HG02852 (cell line): ENCODE data around the gene C1orf116.

ENCODE experiments used
- ATAC-seq: cut with Tn5 transposase; IDR thresholded peaks from one replicate; pipeline ENCODE4 v1.9.1; 2021; ENCODE audit warnings: mild to moderate bottlenecking, moderate library complexity; ENCODE audit not compliant: unreplicated experiment

C1orf116 gene

GRCh38 chr1:207001492-207002245 is 30.9 kb downstream of the C1orf116 start:
- ATAC-seq = no peak

- no peak for ATAC-seq
Observed at GRCh38 chr1:207000651-207001291, 31.8 kb downstream of the C1orf116 start.

- no peak for ATAC-seq
Observed at GRCh38 chr1:206998816-206999215, 33.7 kb downstream of the C1orf116 start.

GRCh38 chr1:206992790-206993189 is 39.8 kb downstream of the C1orf116 start:
- ATAC-seq = no peak

- no peak for ATAC-seq
Observed at GRCh38 chr1:206987873-206988272, 44.7 kb downstream of the C1orf116 start.

- no peak for ATAC-seq
Observed at GRCh38 chr1:206986885-206987284, 45.7 kb downstream of the C1orf116 start.

GRCh38 chr1:206986402-206986801 is 46.2 kb downstream of the C1orf116 start:
- no peak for ATAC-seq

- ATAC-seq = no peak
Observed at GRCh38 chr1:206985162-206985749, 47.3 kb downstream of the C1orf116 start.

- no peak for ATAC-seq
Observed at GRCh38 chr1:206982216-206982615, 50.3 kb downstream of the C1orf116 start.

GRCh38 chr1:206979379-206980043 is 53.0 kb downstream of the C1orf116 start:
- no peak for ATAC-seq

- no peak for ATAC-seq
Observed at GRCh38 chr1:206978259-206978658, 54.3 kb downstream of the C1orf116 start.

GRCh38 chr1:206975306-206975705 is 57.2 kb downstream of the C1orf116 start:
- ATAC-seq = no peak

GRCh38 chr1:206974140-206974539 is 58.4 kb downstream of the C1orf116 start:
- no peak for ATAC-seq

GRCh38 chr1:206972728-206973127 is 59.8 kb downstream of the C1orf116 start:
- no peak for ATAC-seq

GRCh38 chr1:206971029-206971655 is 61.4 kb downstream of the C1orf116 start:
- ATAC-seq = peak; percentile 75

GRCh38 chr1:206970446-206970845 is 62.1 kb downstream of the C1orf116 start, which contains the start of gene FCAMR:
FCAMR (minus strand) TSS chr1:206970460; CDS start chr1:206970125, 335 bp downstream.
- ATAC-seq = no peak

GRCh38 chr1:206969090-206969489 is 63.5 kb downstream of the C1orf116 start:
- ATAC-seq = no peak
